ENCODE results near the gene DPP6.

GRCh38 chr7:154721086-154721485 lies 668.9 kb downstream of the DPP6 start:
- TF ChIP-seq CTCF (conservative IDR thresholded peaks at IDR 0.05; ENCODE audit: low read length) (no peak), EZH2phosphoT487 (IDR thresholded peaks at IDR 0.05; ENCODE audit: borderline replicate concordance, low read depth, low read length) (no peak)
